Anterior cingulate cortex (tissue), 58 donors: ENCODE data around the gene ACSL5.
"Not testable (repeated sequence)": the region's sequence is repeated elsewhere in the genome, so short reads cannot be mapped to it uniquely, and the experiment has no call there.

Experiments used
- DNase-seq, 58 donors: peaks; one replicate each; lab custom pipeline; 2025; lab: John Stamatoyannopoulos, UW

The ACSL5 gene

GRCh38 chr10:112402917-112403316 is 29.0 kb downstream of the ACSL5 start:
- no peak for DNase-seq

- DNase-seq, result no peak
These were observed 30.7 kb downstream of the ACSL5 start for GRCh38 chr10:112404617-112405016.

GRCh38 chr10:112406806-112407205 is 32.9 kb downstream of the ACSL5 start:
- not testable (repeated sequence) for DNase-seq

GRCh38 chr10:112407696-112408095 is 33.8 kb downstream of the ACSL5 start:
- DNase-seq, result no peak

GRCh38 chr10:112409299-112409698 is 35.4 kb downstream of the ACSL5 start:
- DNase-seq, result no peak

GRCh38 chr10:112409755-112410154 is 35.8 kb downstream of the ACSL5 start:
- DNase-seq, result no peak

GRCh38 chr10:112412696-112413095 is 38.8 kb downstream of the ACSL5 start:
- DNase-seq, result no peak

GRCh38 chr10:112421731-112422130 is 47.8 kb downstream of the ACSL5 start:
- no peak for DNase-seq

GRCh38 chr10:112424651-112425050 is 50.7 kb downstream of the ACSL5 start:
- DNase-seq, result no peak

GRCh38 chr10:112426111-112426510 is 52.2 kb downstream of the ACSL5 start:
- no peak for DNase-seq

GRCh38 chr10:112429147-112429546 is 55.2 kb downstream of the ACSL5 start:
- DNase-seq, result no peak

GRCh38 chr10:112429654-112430230 is 55.8 kb downstream of the ACSL5 start:
- no peak for DNase-seq

- no peak for DNase-seq
These were observed 59.2 kb downstream of the ACSL5 start for GRCh38 chr10:112433136-112433535.

- DNase-seq, result no peak
These were observed 61.2 kb downstream of the ACSL5 start for GRCh38 chr10:112434988-112435619.

GRCh38 chr10:112438356-112438755 is 64.4 kb downstream of the ACSL5 start:
- DNase-seq, result no peak

- DNase-seq, result no peak
These were observed 67.6 kb downstream of the ACSL5 start for GRCh38 chr10:112441520-112441919.

- no peak for DNase-seq
These were observed 68.1 kb downstream of the ACSL5 start for GRCh38 chr10:112442063-112442462.

- DNase-seq, result peak in 1 of 58 donors; percentile 10
These were observed 72.3 kb downstream of the ACSL5 start for GRCh38 chr10:112446055-112446854.

- DNase-seq, result peak in 57 of 58 donors; percentile 43 to 91 (median 78)
These were observed 73.1 kb downstream of the ACSL5 start, which contains the start of the genes VTI1A and ZDHHC6 for GRCh38 chr10:112446855-112447619. Gene VTI1A, plus strand, starts transcription at chr10:112447215. Its CDS starts 159 bp downstream, at chr10:112447374. Gene ZDHHC6, minus strand, starts transcription at chr10:112446914. Its CDS starts 1,478 bp downstream, at chr10:112445436.

GRCh38 chr10:112447620-112447928 is 73.7 kb downstream of the ACSL5 start:
- DNase-seq, result no peak

- DNase-seq, result no peak
These were observed 75.0 kb downstream of the ACSL5 start for GRCh38 chr10:112448888-112449287.
